HuH-7 (cell line): ENCODE results near the gene DPY19L1.
"Not testable (repeated sequence)": the region's sequence is repeated elsewhere in the genome, so short reads cannot be mapped to it uniquely, and the experiment has no call there.

Source experiments
- DNase-seq: peaks from one replicate; pipeline ENCODE4 v3.0.0; 2011; ENCODE audit warnings: low spot score

DPY19L1 gene

GRCh38 chr7:34918198-34918861 is 119.0 kb downstream of the DPY19L1 start:
- DNase-seq, result not testable (repeated sequence)

DNA sequence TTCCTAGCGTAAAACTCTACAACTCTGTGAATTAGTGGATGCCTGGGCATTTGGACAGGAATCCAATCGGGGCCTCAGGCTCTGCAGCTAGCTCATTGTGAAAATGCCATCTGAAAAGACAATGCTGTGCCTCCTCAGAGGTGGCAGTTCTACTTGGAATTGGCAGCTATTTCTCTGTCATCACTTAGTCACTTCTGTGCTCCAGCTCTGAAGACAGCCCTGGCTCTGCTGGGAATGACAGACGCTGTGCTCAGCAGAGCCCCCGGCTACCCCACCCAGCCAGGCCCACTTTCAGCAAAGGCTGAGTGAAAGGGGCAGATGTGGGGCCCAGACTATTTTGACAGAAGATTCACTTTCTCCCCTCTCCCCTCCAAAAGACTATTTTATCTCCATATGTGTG is 119.8 kb downstream of the DPY19L1 start:
- DNase-seq, result not testable (repeated sequence)

DNA sequence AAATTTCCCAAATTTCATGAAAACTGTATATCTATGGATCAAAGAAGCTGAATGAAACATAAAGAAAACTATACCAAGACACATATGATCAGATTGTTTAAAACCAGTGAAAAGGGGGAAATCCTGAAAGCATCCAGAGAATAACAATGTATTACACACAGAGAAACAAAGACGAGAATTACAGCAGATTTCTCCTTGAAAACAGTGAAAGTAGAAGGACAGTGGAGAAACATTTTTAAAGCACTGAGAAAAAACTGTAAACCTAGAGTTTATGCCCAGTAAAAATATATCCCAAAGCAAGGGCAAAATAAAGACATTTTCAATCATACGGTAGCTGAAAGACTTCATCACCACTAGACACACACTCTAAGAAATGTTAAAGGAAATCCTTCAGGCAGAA is 121.0 kb downstream of the DPY19L1 start:
- DNase-seq, result no peak

DNA sequence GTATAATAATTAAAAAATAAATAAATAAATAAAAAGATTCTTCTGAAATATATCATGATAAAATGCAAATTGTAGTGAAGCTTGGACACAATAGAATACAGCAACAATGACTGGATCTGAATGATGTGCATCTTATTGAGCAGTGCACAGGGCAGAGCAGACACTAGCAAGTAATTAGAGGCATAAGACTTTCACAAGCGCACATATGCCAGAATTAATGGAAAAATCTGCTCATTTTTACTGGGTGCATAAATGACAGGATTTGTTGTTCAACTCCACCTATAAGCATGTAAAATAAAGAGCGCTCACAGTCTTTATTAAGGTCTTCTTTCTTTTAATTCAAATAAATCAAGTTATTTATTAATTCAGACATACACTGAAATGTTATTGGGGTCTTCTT is 125.0 kb downstream of the DPY19L1 start:
- no peak for DNase-seq

DNA sequence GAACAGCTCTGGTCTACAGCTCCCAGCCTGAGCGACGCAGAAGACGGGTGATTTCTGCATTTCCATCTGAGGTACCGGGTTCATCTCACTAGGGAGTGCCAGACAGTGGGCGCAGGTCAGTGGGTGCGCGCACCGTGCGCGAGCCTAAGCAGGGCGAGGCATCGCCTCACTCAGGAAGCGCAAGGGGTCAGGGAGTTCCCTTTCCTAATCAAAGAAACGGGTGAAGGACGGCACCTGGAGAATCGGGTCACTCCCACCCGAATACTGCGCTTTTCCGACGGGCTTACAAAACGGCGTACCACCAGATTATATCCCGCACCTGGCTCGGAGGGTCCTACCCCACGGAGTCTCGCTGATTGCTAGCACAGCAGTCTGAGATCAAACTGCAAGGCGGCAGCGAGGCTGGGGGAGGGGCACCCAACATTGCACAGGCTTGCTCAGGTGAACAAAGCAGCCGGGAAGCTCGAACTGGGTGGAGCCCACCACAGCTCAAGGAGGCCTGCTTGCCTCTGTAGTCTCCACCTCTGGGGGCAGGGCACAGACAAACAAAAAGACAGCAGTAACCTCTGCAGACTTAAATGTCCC is 130.9 kb downstream of the DPY19L1 start:
- not testable (repeated sequence) for DNase-seq

- DNase-seq, result no peak
Observed at GRCh38 chr7:34904987-34905386, 132.3 kb downstream of the DPY19L1 start.

GRCh38 chr7:34903921-34904320 is 133.4 kb downstream of the DPY19L1 start:
- not testable (repeated sequence) for DNase-seq

DNA sequence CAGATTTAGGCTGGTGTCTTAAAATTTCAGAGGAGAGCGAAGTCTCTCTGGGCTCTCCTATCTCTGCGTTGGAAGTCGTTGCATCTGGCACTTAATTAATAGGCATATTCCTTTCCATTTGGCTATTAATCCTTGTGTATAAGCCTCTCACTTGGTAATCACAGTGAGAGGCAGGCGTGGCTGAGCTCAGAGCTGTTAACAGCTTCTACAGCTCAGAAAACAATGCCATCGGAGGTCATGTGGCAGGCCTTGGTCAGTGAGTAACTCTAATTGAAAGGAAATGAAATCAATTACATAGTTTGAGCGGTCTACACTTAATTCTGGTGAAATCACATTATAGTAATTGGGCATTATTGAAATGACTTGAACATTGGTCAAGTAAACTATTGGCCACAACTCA is 135.1 kb downstream of the DPY19L1 start:
- DNase-seq, result no peak

- peak; percentile 24 for DNase-seq
Observed at GRCh38 chr7:34900891-34901513, 136.3 kb downstream of the DPY19L1 start.

GRCh38 chr7:34895202-34895601 is 142.1 kb downstream of the DPY19L1 start:
- DNase-seq, result no peak

DNA sequence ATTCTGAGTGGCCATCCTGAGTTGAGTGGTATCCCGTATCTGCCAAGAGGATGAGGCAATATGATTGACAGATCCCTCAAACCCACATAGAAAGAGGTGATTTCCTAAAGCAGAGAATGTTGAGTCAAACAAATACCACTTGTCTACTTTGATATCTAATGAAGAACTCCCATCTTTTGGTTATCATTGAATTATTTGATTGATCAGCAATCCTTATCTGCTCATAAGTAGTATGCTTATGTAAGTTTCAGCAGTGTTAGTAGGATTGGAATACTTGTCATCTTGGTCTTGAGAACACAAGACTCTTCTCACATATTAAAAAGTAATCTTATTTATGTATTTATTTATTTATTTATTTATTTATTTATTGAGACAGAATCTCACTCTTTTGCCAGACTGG is 147.3 kb downstream of the DPY19L1 start:
- no peak for DNase-seq

- no peak for DNase-seq
Observed at GRCh38 chr7:34886856-34887255, 150.4 kb downstream of the DPY19L1 start.

DNA sequence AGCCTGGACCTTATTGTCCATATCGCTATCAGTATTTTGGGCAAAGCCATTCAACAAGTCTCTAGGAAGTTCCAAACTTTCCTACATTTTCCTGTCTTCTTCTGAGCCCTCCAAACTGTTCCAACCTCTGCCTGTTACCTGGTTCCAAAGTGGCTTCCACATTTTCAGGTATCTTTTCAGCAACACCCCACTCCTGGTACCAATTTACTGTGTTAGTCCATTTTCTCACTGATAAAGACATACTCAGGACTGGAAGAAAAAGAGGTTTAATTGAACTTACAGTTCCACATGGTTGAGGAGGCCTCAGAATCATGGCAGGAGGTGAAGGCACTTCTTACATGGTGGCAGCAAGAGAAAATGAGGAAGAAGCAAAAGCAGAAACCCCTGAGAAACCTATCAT is 153.4 kb downstream of the DPY19L1 start:
- DNase-seq, result not testable (repeated sequence)

DNA sequence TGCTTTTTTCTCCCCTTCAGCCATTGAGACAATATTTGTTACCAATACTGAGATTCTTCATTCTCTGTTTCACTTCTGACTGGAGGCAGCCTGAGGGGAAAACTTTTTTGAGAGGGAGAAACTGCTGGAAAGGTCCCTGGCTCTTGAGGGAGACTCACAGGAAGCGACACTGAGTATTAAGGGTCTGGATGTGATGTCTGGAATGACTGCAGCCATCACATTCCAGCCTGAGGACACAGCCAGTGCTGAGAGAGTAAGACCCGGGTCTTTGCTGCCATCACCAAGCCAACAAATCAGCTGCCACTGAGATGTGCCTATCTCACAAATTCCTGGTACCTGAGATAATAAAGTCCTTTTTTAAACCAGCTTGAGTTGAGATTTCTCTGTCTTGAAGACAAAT is 157.4 kb downstream of the DPY19L1 start:
- DNase-seq, result no peak

DNA sequence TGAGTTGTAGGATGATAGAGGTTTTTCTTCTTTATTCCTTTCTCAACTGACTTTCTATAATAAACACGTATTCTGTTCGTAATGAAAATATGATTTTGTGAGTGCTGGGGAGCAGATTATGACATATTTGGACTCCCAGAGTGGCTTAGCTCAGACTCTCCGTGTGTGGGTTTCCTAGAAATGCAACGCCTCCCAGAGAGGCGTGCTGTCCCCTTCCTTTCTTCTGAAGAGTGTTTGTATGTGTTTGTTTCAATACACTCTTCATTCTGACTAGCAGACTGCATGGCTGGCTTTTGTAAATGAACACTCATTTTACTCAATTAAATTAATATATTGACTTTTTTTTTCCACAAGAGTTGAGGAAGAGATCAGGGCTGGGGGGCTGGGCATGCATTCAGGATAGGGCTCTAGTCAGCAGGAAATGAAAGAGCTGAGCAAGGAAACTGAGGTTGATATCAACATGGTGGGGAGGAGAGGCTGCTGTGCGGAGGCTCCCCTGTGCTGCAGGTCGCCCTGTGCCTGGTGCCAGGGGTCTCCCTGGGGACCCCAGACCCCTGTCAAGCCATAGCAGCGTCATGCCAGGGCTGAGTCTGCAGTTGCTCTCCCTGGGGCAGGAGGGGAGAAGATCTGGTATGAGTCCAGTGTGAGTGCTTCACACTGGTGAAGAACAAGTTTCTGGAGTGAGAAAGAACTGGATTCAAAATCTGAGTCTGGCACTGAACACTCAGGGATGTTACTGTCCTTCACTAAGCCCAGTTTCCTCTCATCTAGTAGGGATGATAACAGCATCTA is 158.1 kb downstream of the DPY19L1 start:
- not testable (repeated sequence) for DNase-seq
